ENCODE measurements around the gene TMEM200B.
A peak's percentile ranks its signal among the peaks of the same experiment; 100 is the strongest.

Gene TMEM200B

GRCh38 chr1:29125788-29126187 lies 2.1 kb upstream of the TMEM200B start:
- DNase-seq (ENCODE audit: low spot score in 2 of 2), result no peak
- Histone ChIP-seq H3K4me3 (no peak overlapping the region), H3K36me3 (replicated peaks) (no peaks in the 10 kb centered on the region), H3K9me3 (no peaks in the 10 kb centered on the region), H3K4me1 (peaks cover 2% of the 10 kb centered on the region; the same call in 1 of the 2 replicates), H3K27me3 (ENCODE audit: low read depth) (no peaks in the 10 kb centered on the region)
- in situ Hi-C loops (cut with MboI; ENCODE audit: low sequenced_read_pairs), result no loop called here

DNA sequence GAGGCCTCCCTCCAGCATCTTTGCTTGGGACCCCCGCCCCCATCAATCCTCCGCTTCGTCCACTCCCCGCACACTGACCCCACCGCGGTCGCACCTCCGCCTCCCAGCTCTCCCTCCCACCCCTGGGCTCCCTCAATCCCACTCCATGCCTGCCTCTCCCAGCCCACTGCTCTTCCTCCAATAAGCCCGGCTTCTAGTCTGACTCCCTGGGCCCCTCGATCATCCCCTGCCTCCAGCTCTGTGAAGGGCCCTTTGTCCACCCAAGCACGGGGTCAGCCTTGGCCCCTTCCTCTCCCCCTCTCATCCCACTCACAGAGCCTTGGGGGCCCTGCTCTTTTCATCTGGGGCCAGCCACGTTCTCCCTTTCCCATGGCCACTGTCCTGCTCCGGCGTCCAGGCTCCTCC lies 1.5 kb upstream of the TMEM200B start:
- in situ Hi-C loops (cut with MboI; ENCODE audit: low sequenced_read_pairs), result no loop called here
- Histone ChIP-seq H3K27me3 (ENCODE audit: low read depth) (no peaks in the 10 kb centered on the region), H3K4me1 (peaks cover 2% of the 10 kb centered on the region; the same call in 1 of the 2 replicates), H3K4me3 (peak overlapping the region; percentile 52), H3K9me3 (no peaks in the 10 kb centered on the region), H3K36me3 (replicated peaks) (no peaks in the 10 kb centered on the region)
- DNase-seq (ENCODE audit: low spot score in 2 of 2), result no peak

- Histone ChIP-seq H3K4me1 (peaks cover 2% of the 10 kb centered on the region; the same call in 1 of the 2 replicates), H3K27me3 (ENCODE audit: low read depth) (no peaks in the 10 kb centered on the region), H3K4me3 (peak overlapping the region; percentile 52), H3K36me3 (replicated peaks) (no peaks in the 10 kb centered on the region), H3K9me3 (no peaks in the 10 kb centered on the region)
- peak; percentile 58 to 86 for DNase-seq (ENCODE audit: low spot score in 2 of 2)
- in situ Hi-C loops (cut with MboI; ENCODE audit: low sequenced_read_pairs), result no loop called here
These were observed 898 bp upstream of the TMEM200B start for GRCh38 chr1:29124366-29125236.

DNA sequence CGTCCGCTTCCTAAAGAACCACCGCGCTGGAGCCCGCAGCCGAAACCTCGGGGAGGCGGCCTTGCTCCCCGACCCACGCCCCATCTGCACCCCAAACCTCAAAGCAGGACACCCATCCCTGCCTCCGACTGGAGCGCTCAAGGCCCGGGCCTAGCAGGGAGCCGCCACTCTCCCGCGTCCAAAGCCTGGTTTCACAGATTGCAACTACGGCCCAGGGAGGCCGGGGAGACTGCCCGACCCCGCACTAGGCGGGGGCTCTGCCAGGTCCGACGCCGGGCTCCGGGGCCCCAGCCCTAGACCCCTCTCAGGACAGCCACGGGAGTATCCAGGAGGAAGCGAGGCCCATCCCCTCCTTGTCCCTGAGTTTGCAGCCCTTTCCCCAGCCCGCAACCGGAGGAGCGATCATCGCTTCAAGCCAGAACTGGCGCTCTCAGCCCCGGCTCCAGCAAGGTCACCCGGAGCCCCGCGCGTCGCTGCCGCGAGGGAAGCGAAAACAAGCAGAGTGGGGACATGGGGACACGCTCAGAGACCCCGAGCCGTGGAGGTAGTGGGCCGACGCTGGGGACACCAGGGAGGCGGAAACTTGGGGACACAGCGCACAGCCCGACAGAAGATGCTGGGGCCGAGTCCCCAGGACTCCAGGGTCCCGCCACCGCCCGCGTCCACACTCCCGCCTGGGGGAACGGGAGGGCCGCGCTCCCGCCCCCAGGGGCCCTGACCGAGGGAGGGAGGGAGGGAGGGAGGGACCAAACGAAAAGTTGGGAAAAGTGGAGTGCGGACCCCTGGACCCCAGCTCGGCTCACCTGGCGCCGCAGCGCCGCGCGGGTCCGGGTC lies 433 bp downstream of the TMEM200B start:
- Histone ChIP-seq H3K4me3 (peak overlapping the region; percentile 52), H3K36me3 (replicated peaks) (peaks cover 2% of the 10 kb centered on the region), H3K27me3 (ENCODE audit: low read depth) (no peaks in the 10 kb centered on the region), H3K4me1 (peaks cover 2% of the 10 kb centered on the region; the same call in 1 of the 2 replicates), H3K9me3 (no peaks in the 10 kb centered on the region)
- peak in 1 of 2 experiments; percentile 48 for DNase-seq (ENCODE audit: low spot score in 2 of 2)
- in situ Hi-C loops (cut with MboI; ENCODE audit: low sequenced_read_pairs), result no loop called here

DNA sequence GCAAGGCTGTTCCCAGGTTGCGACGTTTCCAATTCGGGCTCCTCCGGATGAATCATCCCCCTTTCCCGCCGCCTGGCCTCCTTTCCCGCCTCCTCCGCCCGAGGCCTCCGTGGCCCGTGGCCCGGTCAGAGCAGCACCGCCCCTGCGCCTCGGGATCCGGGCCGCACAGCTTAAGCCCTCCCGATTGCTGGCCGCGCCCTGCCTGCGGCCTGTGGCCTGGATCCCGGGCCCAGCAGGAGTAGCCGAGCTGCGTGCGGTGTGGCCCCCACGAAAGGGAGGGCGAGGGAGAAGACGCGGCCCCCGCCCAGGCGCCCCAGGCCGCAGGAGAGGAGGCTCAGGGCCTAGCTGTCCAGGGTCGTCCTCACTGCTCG lies 1.0 kb downstream of the TMEM200B start:
- H3K9me3 ChIP-seq, result no peaks in the 10 kb centered on the region
- DNase-seq (ENCODE audit: low spot score in 2 of 2), result no peak
- H3K4me3 ChIP-seq, result peak overlapping the region; percentile 52; the same call in 1 of the 2 replicates
- peaks cover 7% of the 10 kb centered on the region for H3K36me3 ChIP-seq (replicated peaks)
- in situ Hi-C loops (cut with MboI; ENCODE audit: low sequenced_read_pairs), result no loop called here
- no peaks in the 10 kb centered on the region for H3K27me3 ChIP-seq (ENCODE audit: low read depth)
- H3K4me1 ChIP-seq, result peaks cover 2% of the 10 kb centered on the region; the same call in 1 of the 2 replicates

GRCh38 chr1:29121936-29122681 lies 1.6 kb downstream of the TMEM200B start:
- no peak for DNase-seq (ENCODE audit: low spot score in 2 of 2)
- Histone ChIP-seq H3K4me1 (peaks cover 2% of the 10 kb centered on the region; the same call in 1 of the 2 replicates), H3K4me3 (no peak overlapping the region), H3K36me3 (replicated peaks) (peaks cover 7% of the 10 kb centered on the region), H3K9me3 (no peaks in the 10 kb centered on the region), H3K27me3 (ENCODE audit: low read depth) (no peaks in the 10 kb centered on the region)
- in situ Hi-C loops (cut with MboI; ENCODE audit: low sequenced_read_pairs), result no loop called here

- DNase-seq (ENCODE audit: low spot score in 2 of 2), result no peak
These were observed 2.2 kb downstream of the TMEM200B start for GRCh38 chr1:29121516-29121935.

DNA sequence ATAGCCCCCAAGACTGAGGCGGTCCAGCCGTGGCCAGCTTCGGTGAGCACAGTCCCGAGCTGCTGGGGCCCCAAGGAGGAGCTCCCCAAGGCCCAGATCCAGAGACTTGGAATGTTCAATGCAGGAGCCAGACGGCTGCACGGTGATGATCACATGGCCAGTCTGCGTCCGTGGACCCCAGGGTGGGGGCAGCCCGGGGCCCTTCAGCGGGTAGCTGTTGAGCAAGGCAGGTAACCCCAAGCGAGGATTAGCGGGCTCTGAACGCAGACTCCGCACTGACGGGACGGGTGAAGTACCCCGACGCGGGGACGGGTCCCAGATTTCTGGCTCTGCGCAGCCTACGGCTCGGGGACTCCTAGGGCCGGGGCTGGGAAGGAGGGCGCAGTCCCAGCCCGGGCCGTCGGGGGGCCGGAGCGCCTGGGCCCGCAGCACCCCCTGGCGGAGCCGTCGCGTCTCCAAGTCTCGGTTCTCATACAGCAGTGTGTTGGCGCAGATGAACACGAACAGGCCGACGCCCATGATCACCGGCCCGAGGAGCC lies 2.7 kb downstream of the TMEM200B start:
- peak in 1 of 2 experiments; percentile 71 for DNase-seq (ENCODE audit: low spot score in 2 of 2)
- Histone ChIP-seq H3K4me3 (no peak overlapping the region), H3K36me3 (replicated peaks) (peaks cover 7% of the 10 kb centered on the region), H3K9me3 (no peaks in the 10 kb centered on the region), H3K4me1 (peaks cover 2% of the 10 kb centered on the region; the same call in 1 of the 2 replicates), H3K27me3 (ENCODE audit: low read depth) (no peaks in the 10 kb centered on the region)
- in situ Hi-C loops (cut with MboI; ENCODE audit: low sequenced_read_pairs), result no loop called here

More at GRCh38 chr1:29121516-29121935, 2.2 kb downstream of the TMEM200B start:
- no peaks in the 10 kb centered on the region for H3K27me3 ChIP-seq (ENCODE audit: low read depth)
- in situ Hi-C loops (cut with MboI; ENCODE audit: low sequenced_read_pairs), result no loop called here
- peaks cover 2% of the 10 kb centered on the region; the same call in 1 of the 2 replicates for H3K4me1 ChIP-seq
- no peak overlapping the region for H3K4me3 ChIP-seq
- no peaks in the 10 kb centered on the region for H3K9me3 ChIP-seq
- peaks cover 7% of the 10 kb centered on the region for H3K36me3 ChIP-seq (replicated peaks)

GRCh38 chr1:29120367-29120766 lies 3.3 kb downstream of the TMEM200B start:
- H3K4me1 ChIP-seq, result peaks cover 2% of the 10 kb centered on the region; the same call in 1 of the 2 replicates
- no peaks in the 10 kb centered on the region for H3K9me3 ChIP-seq
- no peak for DNase-seq (ENCODE audit: low spot score in 2 of 2)
- in situ Hi-C loops (cut with MboI; ENCODE audit: low sequenced_read_pairs), result no loop called here
- peaks cover 10% of the 10 kb centered on the region for H3K36me3 ChIP-seq (replicated peaks)
- no peak overlapping the region for H3K4me3 ChIP-seq
- H3K27me3 ChIP-seq (ENCODE audit: low read depth), result no peaks in the 10 kb centered on the region

DNA sequence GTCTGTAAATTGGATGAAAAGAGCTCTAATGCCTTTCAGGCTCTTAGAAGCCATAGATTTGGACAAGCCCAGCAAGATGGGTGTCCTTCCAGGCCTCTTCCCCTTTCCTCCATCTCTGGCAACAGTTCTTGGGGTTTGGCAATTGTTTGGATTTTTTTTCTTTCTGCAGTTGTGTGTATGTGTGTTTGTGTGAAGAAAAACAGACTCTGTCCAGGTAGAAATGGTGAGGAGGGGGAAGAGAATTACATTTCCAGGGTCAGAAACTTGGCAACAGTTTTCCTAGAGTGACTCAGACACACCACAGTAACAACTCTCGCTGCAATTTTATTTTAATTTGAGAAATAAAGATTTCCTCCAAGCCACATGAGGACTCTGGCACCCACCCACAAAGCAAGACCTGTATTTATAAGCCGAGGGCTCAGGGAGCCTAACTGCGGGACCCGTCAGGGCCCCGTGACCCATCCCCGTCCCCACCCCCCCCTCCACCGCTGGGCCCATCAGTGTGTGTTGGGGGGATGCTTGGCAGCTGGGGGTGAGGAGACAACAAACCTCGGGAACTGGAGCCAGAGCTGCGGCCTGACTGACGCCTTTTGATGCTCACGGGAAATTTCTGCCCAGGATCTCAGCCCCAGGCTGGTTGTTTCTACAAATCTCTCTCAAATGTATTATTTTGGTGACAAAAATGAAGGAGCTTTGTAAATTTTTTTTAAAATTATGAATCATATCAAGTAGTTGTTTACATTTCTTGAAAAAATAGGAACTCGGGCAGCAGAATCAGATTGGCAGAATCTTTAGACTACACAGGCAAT lies 4.4 kb downstream of the TMEM200B start:
- Histone ChIP-seq H3K4me1 (no peaks in the 10 kb centered on the region), H3K4me3 (no peak overlapping the region), H3K27me3 (ENCODE audit: low read depth) (no peaks in the 10 kb centered on the region), H3K36me3 (replicated peaks) (peaks cover 11% of the 10 kb centered on the region), H3K9me3 (no peaks in the 10 kb centered on the region)
- no peak for DNase-seq (ENCODE audit: low spot score in 2 of 2)
- in situ Hi-C loops (cut with MboI; ENCODE audit: low sequenced_read_pairs), result no loop called here

GRCh38 chr1:29117381-29117780 lies 6.3 kb downstream of the TMEM200B start:
- Histone ChIP-seq H3K27me3 (ENCODE audit: low read depth) (no peaks in the 10 kb centered on the region), H3K4me1 (no peaks in the 10 kb centered on the region), H3K9me3 (no peaks in the 10 kb centered on the region), H3K4me3 (no peak overlapping the region), H3K36me3 (replicated peaks) (peaks cover 11% of the 10 kb centered on the region)
- in situ Hi-C loops (cut with MboI; ENCODE audit: low sequenced_read_pairs), result no loop called here
- DNase-seq (ENCODE audit: low spot score in 2 of 2), result no peak

DNA sequence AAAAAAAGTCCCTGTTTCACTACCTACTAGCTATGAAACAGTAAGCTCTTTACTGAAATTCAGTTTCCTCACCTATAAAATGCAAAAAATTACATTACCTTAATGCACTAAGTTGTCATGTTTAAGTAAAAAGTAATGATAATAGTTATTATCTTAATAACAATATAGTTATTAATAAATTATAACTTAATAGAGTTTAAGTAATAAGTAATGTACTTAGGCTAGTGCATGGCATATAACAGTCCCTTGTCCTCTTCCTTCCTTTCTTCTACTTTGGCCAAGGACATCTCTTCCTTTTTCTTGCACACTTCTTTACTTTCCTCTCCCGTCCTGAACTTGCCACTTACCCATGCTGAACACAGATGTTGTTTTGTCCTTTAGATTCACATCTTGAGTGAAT lies 9.0 kb downstream of the TMEM200B start:
- Histone ChIP-seq H3K4me1 (no peaks in the 10 kb centered on the region), H3K9me3 (no peaks in the 10 kb centered on the region), H3K36me3 (replicated peaks) (peaks cover 11% of the 10 kb centered on the region), H3K4me3 (no peak overlapping the region), H3K27me3 (ENCODE audit: low read depth) (no peaks in the 10 kb centered on the region)
- in situ Hi-C loops (cut with MboI; ENCODE audit: low sequenced_read_pairs), result no loop called here
- no peak for DNase-seq (ENCODE audit: low spot score in 2 of 2)
